Medulla oblongata (tissue), 1 donor: ENCODE results near the gene KDM2B.
"Not testable (repeated sequence)": the region's sequence is repeated elsewhere in the genome, so short reads cannot be mapped to it uniquely, and the experiment has no call there.

Source experiments
- DNase-seq: peaks from one replicate; pipeline ENCODE4 v3.0.0-alpha.2; 2015; ENCODE audit errors: extremely low spot score

Gene KDM2B

GRCh38 chr12:121584885-121585284 lies 4.1 kb upstream of the KDM2B start:
- DNase-seq = not testable (repeated sequence)

GRCh38 chr12:121583334-121583661 lies 2.5 kb upstream of the KDM2B start:
- not testable (repeated sequence) for DNase-seq

GRCh38 chr12:121582583-121583333 lies 1.9 kb upstream of the KDM2B start:
- peak; percentile 33 for DNase-seq

- DNase-seq = peak; percentile 80
Measured at GRCh38 chr12:121581686-121582429, 1.0 kb upstream of the KDM2B start.

GRCh38 chr12:121579981-121580868 lies 598 bp downstream of the KDM2B start:
- peak; percentile 76 for DNase-seq

GRCh38 chr12:121579190-121579791 lies 1.5 kb downstream of the KDM2B start:
- DNase-seq = peak; percentile 43

- DNase-seq = no peak
Measured at GRCh38 chr12:121578230-121579189, 2.3 kb downstream of the KDM2B start.

GRCh38 chr12:121577443-121578180 lies 3.2 kb downstream of the KDM2B start:
- no peak for DNase-seq

- DNase-seq = no peak
Measured at GRCh38 chr12:121576851-121577391, 3.9 kb downstream of the KDM2B start.

- DNase-seq = no peak
Measured at GRCh38 chr12:121575952-121576625, 4.7 kb downstream of the KDM2B start.

- no peak for DNase-seq
Measured at GRCh38 chr12:121575051-121575450, 5.8 kb downstream of the KDM2B start.

GRCh38 chr12:121574025-121574424 lies 6.8 kb downstream of the KDM2B start:
- DNase-seq = no peak

- DNase-seq = no peak
Measured at GRCh38 chr12:121571920-121572319, 8.9 kb downstream of the KDM2B start.

- no peak for DNase-seq
Measured at GRCh38 chr12:121570467-121571283, 10.1 kb downstream of the KDM2B start.

GRCh38 chr12:121568971-121569751 lies 11.7 kb downstream of the KDM2B start:
- DNase-seq = peak; percentile 26

- DNase-seq = no peak
Measured at GRCh38 chr12:121568518-121568917, 12.3 kb downstream of the KDM2B start.

GRCh38 chr12:121565076-121565475 lies 15.7 kb downstream of the KDM2B start:
- no peak for DNase-seq
